HepG2 (cell line): ENCODE results near the gene RDM1. TPM values are rescaled to one million over a fixed set of nuclear protein-coding genes. Genes with fewer than 3 reads are reported as not detected.

Experiments used
- ATAC-seq: fragments of 200-7000 bp; cut with Tn5 transposase; 3 replicates; pipeline ENCODE4 v1.9.1; 2020; ENCODE audit warnings: mild to moderate bottlenecking, moderate library complexity
- BruUV-seq: library from RNA; stranded (reverse); fragments of 400-500 nt; replicated peaks from 2 replicates; lab custom pipeline; 2021; lab: Mats Ljungman, UMichigan
- CTCF ChIA-PET: fragments of 300-600 bp; formaldehyde crosslinking; extraction: SDS; loops from one replicate; lab custom pipeline; 2021; ENCODE audit warnings: low total read pairs, inconsistent platforms, low intra/inter-chr PET ratio; lab: Yijun Ruan, JAX
- POLR2A ChIA-PET: fragments of 350-600 bp; sonication (Branson Sonifier 250); formaldehyde crosslinking; loops from one replicate; lab custom pipeline; 2020; ENCODE audit warnings: antibody characterized with exemption, inconsistent platforms; lab: Yijun Ruan, JAX
- DNase-seq: peaks from one replicate; pipeline ENCODE4 v3.0.0-alpha.2; 2015; ENCODE audit warnings: low spot score
- FAIRE-seq: peaks from 3 replicates; lab custom pipeline; 2011; peaks lifted over from hg19 to GRCh38; lab: Jason Lieb, UNC
- H2AFZ ChIP-seq: one replicate; pipeline ENCODE4 v1.6.1; 2011; ENCODE audit warnings: low read length, inconsistent platforms
- H3K27ac ChIP-seq: fragments of 300-600 bp; 3 replicates; pipeline ENCODE4 v1.8.0; 2011; ENCODE audit warnings: mixed run types, mild to moderate bottlenecking, mixed read lengths, low read length, inconsistent platforms; ENCODE audit not compliant: insufficient read depth; ENCODE audit errors: extremely low read length
- H3K27me3 ChIP-seq, 2 experiments: fragments of 200-600 bp in 1 of 2; 2 replicates in 1 of 2; 3 replicates in 1 of 2; pipeline versions ENCODE4 v1.6.0 to v1.8.0; 2011; ENCODE audit warnings: low read length in 2 of 2, mild to moderate bottlenecking in 2 of 2, moderate library complexity in 2 of 2, inconsistent platforms in 1 of 2; ENCODE audit not compliant: insufficient read depth in 2 of 2, control insufficient read depth in 1 of 2
- H3K36me3 ChIP-seq, 2 experiments: fragments of 200-600 bp in 1 of 2; replicated peaks in 1 of 2; 2 replicates in 1 of 2; 3 replicates in 1 of 2; pipeline versions ENCODE4 v1.5.1 to v1.8.0; 2011; ENCODE audit warnings: low read length in 2 of 2, inconsistent platforms in 1 of 2; ENCODE audit not compliant: insufficient read depth in 2 of 2, control insufficient read depth in 1 of 2
- H3K4me1 ChIP-seq: 2 replicates; pipeline ENCODE4 v1.5.1; 2012; ENCODE audit warnings: low read length, inconsistent platforms; ENCODE audit not compliant: insufficient read depth
- H3K4me2 ChIP-seq: 2 replicates; pipeline ENCODE4 v1.6.0; 2011; ENCODE audit warnings: low read depth, low read length, inconsistent platforms
- H3K4me3 ChIP-seq, 3 experiments: fragments of 200-600 bp in 1 of 3; sonication (generic), shearing (Covaris generic) in 1 of 3; replicated peaks in 1 of 3; 2 replicates each; pipeline ENCODE4 v1.5.1; 2011 to 2016; ENCODE audit warnings: low read length in 3 of 3, inconsistent platforms in 2 of 3, low read depth in 2 of 3, mild to moderate bottlenecking in 2 of 3, control low read depth in 1 of 3, mixed read lengths in 1 of 3; ENCODE audit not compliant: insufficient read depth in 1 of 3
- H3K79me2 ChIP-seq: one replicate; pipeline ENCODE4 v1.6.1; 2011; ENCODE audit warnings: low read length, inconsistent platforms; ENCODE audit not compliant: insufficient read depth
- H3K9ac ChIP-seq: 2 replicates; pipeline ENCODE4 v1.6.0; 2011; ENCODE audit warnings: mild to moderate bottlenecking, low read depth, low read length, inconsistent platforms; ENCODE audit not compliant: insufficient read depth
- H3K9me3 ChIP-seq: 2 replicates; pipeline ENCODE4 v1.5.1; 2012; ENCODE audit warnings: mild to moderate bottlenecking, low read length
- H4K20me1 ChIP-seq: 2 replicates; pipeline ENCODE4 v1.6.0; 2011; ENCODE audit warnings: inconsistent platforms, mild to moderate bottlenecking, low read length, moderate library complexity; ENCODE audit not compliant: insufficient read depth
- CENPBD1 ChIP-seq: sonication (generic); formaldehyde crosslinking; IDR thresholded peaks from 2 replicates; pipeline ENCODE4 v1.8.0; 2022; ENCODE audit warnings: missing genetic modification reagents, low read depth, mild to moderate bottlenecking, borderline replicate concordance
- FLYWCH1 ChIP-seq: sonication (generic); formaldehyde crosslinking; IDR thresholded peaks from 2 replicates; pipeline ENCODE4 v1.8.1; 2023; ENCODE audit warnings: mild to moderate bottlenecking, missing genetic modification reagents
- HDAC1 ChIP-seq: sonication (generic); formaldehyde crosslinking; IDR thresholded peaks from 2 replicates; pipeline ENCODE4 v1.5.1; 2020; ENCODE audit warnings: mild to moderate bottlenecking, missing genetic modification reagents
- ISX ChIP-seq: sonication (generic); formaldehyde crosslinking; conservative IDR thresholded peaks from 2 replicates; pipeline ENCODE4 v1.5.0; 2020; ENCODE audit warnings: missing genetic modification reagents
- KLF9 ChIP-seq: IDR thresholded peaks from 2 replicates; pipeline ENCODE4 v1.6.1; 2016; ENCODE audit warnings: low read depth
- MTF1 ChIP-seq: sonication (generic); formaldehyde crosslinking; IDR thresholded peaks from 2 replicates; pipeline ENCODE4 v1.5.0; 2020; ENCODE audit warnings: missing genetic modification reagents
- RBM39 ChIP-seq: fragments of 200-400 bp; formaldehyde crosslinking; IDR thresholded peaks from one replicate; pipeline ENCODE4 v1.6.1; 2018; ENCODE audit warnings: antibody characterized with exemption, mild to moderate bottlenecking, low read depth, low read length; ENCODE audit not compliant: poor library complexity, severe bottlenecking
- SIX4 ChIP-seq: sonication (generic); formaldehyde crosslinking; IDR thresholded peaks from 2 replicates; pipeline ENCODE4 v1.4.0; 2020; ENCODE audit warnings: missing genetic modification reagents
- TGIF2 ChIP-seq: IDR thresholded peaks from 2 replicates; pipeline ENCODE4 v1.6.1; 2016; ENCODE audit warnings: control low read depth, missing compliant biosample characterization
- THAP11 ChIP-seq: IDR thresholded peaks from 2 replicates; pipeline ENCODE4 v1.6.1; 2016; ENCODE audit warnings: missing biosample characterization, missing genetic modification reagents
- ZBTB14 ChIP-seq: sonication (generic); formaldehyde crosslinking; IDR thresholded peaks from 2 replicates; pipeline ENCODE4 v1.4.0; 2020; ENCODE audit warnings: missing genetic modification reagents
- ZBTB4 ChIP-seq: sonication (generic); formaldehyde crosslinking; IDR thresholded peaks from 2 replicates; pipeline ENCODE4 v1.4.0; 2020; ENCODE audit warnings: missing genetic modification reagents, mild to moderate bottlenecking, borderline replicate concordance
- ZNF20 ChIP-seq: sonication (generic); formaldehyde crosslinking; IDR thresholded peaks from 2 replicates; pipeline ENCODE4 v1.4.0; 2020; ENCODE audit warnings: mild to moderate bottlenecking, moderate library complexity, missing genetic modification reagents
- ZNF224 ChIP-seq: sonication (generic); formaldehyde crosslinking; IDR thresholded peaks from 2 replicates; pipeline ENCODE4 v1.5.0; 2020; ENCODE audit warnings: mild to moderate bottlenecking, missing genetic modification reagents
- ZNF598 ChIP-seq: sonication (generic); formaldehyde crosslinking; IDR thresholded peaks from 2 replicates; pipeline ENCODE4 v1.5.1; 2020; ENCODE audit warnings: mild to moderate bottlenecking, missing genetic modification reagents, borderline replicate concordance
- ZNF607 ChIP-seq: sonication (generic); formaldehyde crosslinking; IDR thresholded peaks from 2 replicates; pipeline ENCODE4 v1.5.1; 2020; ENCODE audit warnings: missing genetic modification reagents, mild to moderate bottlenecking, borderline replicate concordance
- ZNF672 ChIP-seq: sonication (generic); formaldehyde crosslinking; IDR thresholded peaks from 2 replicates; pipeline ENCODE4 v1.8.1; 2022; ENCODE audit warnings: missing genetic modification reagents
- ZNF781 ChIP-seq: sonication (generic); formaldehyde crosslinking; IDR thresholded peaks from 2 replicates; pipeline ENCODE4 v1.5.1; 2020; ENCODE audit warnings: borderline replicate concordance, mild to moderate bottlenecking, missing genetic modification reagents; ENCODE audit errors: not compliant biosample characterization
- ZSCAN25 ChIP-seq: sonication (generic); formaldehyde crosslinking; IDR thresholded peaks from 2 replicates; pipeline ENCODE4 v1.8.0; 2022; ENCODE audit warnings: mild to moderate bottlenecking, missing genetic modification reagents
- WGBS: methylation state at CpG from one replicate; pipeline ENCODE4 v1.1.6; 2017; ENCODE audit warnings: low lambda C conversion rate; 5-methylcytosine and 5-hydroxymethylcytosine counted together
- in situ Hi-C: cut with HindIII; loops from 2 replicates; pipeline ENCODE4 v1.10.0; 2017; ENCODE audit warnings: low pct_unique_long_range_greater_than_20kb; ENCODE audit not compliant: extremely low pct_ligation_motif_present
- intact Hi-C: fragments of 100-400 bp; cut with micrococcal nuclease; formaldehyde crosslinking; loops from one replicate; pipeline ENCODE4 v1.10.0; 2022; ENCODE audit not compliant: unreplicated experiment
- polyA plus RNA-seq, 8 experiments: library from polyadenylated mRNA; depleted of rRNA in 3 of 8; stranded (reverse) in 7 of 8; unstranded in 1 of 8; fragments of >200 nt; fragmentation: Illumina TruSeq in 4 of 8; extraction: Trizol in 4 of 8; gene quantifications; 2 replicates each; pipeline versions ENCODE4 v1.2.1 to v1.2.3, GENCODE V29; 2011 to 2016; ENCODE audit warnings: low read depth in 4 of 8, missing spikeins in 1 of 8, mixed read lengths in 1 of 8; ENCODE audit not compliant: insufficient read depth in 1 of 8
- total RNA-seq, 5 experiments: library from RNA; depleted of rRNA; stranded (reverse); fragments of >200 nt; fragmentation: Illumina TruSeq; extraction: Trizol; gene quantifications; 2 replicates each; pipeline ENCODE4 v1.2.3, GENCODE V29; 2016; ENCODE audit warnings: low read depth in 1 of 5

Gene RDM1
- total and polyA plus RNA-seq, 2 of the 13 experiments (the other 11 are each of a cell fraction or from before 2014, with no cell fraction given): 0.28 to 0.40 TPM

GRCh38 chr17:35973333-35974260, 43.0 kb upstream of the RDM1 start:
- H2AFZ ChIP-seq: no peak overlapping the region
- in situ Hi-C loops: loop anchor here (5.0 to 25.0 kb wide), 4 partner anchors 34 to 514 kb away; partner anchors contain the start of gene ZNHIT3
- no peaks in the 10 kb centered on the region for H4K20me1 ChIP-seq
- H3K79me2 ChIP-seq: no peaks in the 10 kb centered on the region
- no peaks in the 10 kb centered on the region for H3K36me3 ChIP-seq
- peak overlapping the region in 1 of 3 experiments; percentile 47; a peak in 1 of 6 replicates for H3K4me3 ChIP-seq
- H3K9me3 ChIP-seq: no peaks in the 10 kb centered on the region
- BruUV-seq: TSS peak; percentile 64
- intact Hi-C loops: loop anchor here (1.0 kb wide), 2 partner anchors 8 to 28 kb away; partner anchors contain the start of genes CCL15 and CCL16
- 3% methylated on average over 10 of the region's 10 CpGs for WGBS
- peaks cover 100% of the 10 kb centered on the region for H3K4me1 ChIP-seq
- ATAC-seq: peak; percentile 90
- ChIA-PET POLR2A (interaction anchor here (0.8 to 5.9 kb wide), 15 partner anchors 8 to 173 kb away, joined by 3 to 197 read pairs (median 6); partner anchors contain the start of genes CCL15, CCL16 and TAF15), CTCF (no interaction called here)
- H3K27ac ChIP-seq: peak overlapping the region; percentile 85
- no peak for FAIRE-seq
- DNase-seq: peak; percentile 99
- H3K9ac ChIP-seq: peak overlapping the region; percentile 51
- H3K4me2 ChIP-seq: peak overlapping the region; percentile 71
- no peaks in the 10 kb centered on the region for H3K27me3 ChIP-seq
- TF ChIP-seq MTF1 (CRISPR knock-in tag) (no peak), ISX (CRISPR knock-in tag) (no peak), ZBTB4 (peak; percentile 79; the same call in 1 of the 2 replicates), ZNF20 (CRISPR knock-in tag) (no peak), FLYWCH1 (CRISPR knock-in tag) (no peak), RBM39 (no peak), TGIF2 (CRISPR knock-in tag) (no peak), ZNF672 (CRISPR knock-in tag) (no peak; the same call in 1 of the 2 replicates), ZNF598 (CRISPR knock-in tag) (no peak; the same call in 1 of the 2 replicates), ZSCAN25 (no peak), ZNF607 (CRISPR knock-in tag) (no peak), CENPBD1 (CRISPR knock-in tag) (no peak), HDAC1 (CRISPR knock-in tag) (peak; percentile 97), ZNF224 (CRISPR knock-in tag) (no peak), ZNF781 (CRISPR knock-in tag) (peak; percentile 57), ZBTB14 (no peak), THAP11 (CRISPR knock-in tag) (peak; percentile 78), KLF9 (CRISPR knock-in tag) (no peak), SIX4 (CRISPR knock-in tag) (peak; percentile 87)
